Epithelial cell of esophagus (primary cell): ENCODE data around the gene SAMD5.

Source experiments
- DNase-seq: peaks from one replicate; pipeline ENCODE4 v3.0.0; 2010; ENCODE audit warnings: low read depth
- H3K4me3 ChIP-seq: 2 replicates; pipeline ENCODE4 v1.5.1; 2011; ENCODE audit warnings: mild to moderate bottlenecking, low read length, control low read depth
- TF ChIP-seq, protein P1 (sequence below): IDR thresholded peaks from 2 replicates; pipeline ENCODE4 v1.5.1; 2011; ENCODE audit warnings: low read depth, mild to moderate bottlenecking, low read length, control low read depth, inconsistent platforms; ENCODE audit not compliant: insufficient read depth; ENCODE audit errors: missing control alignments

The SAMD5 gene

GRCh38 chr6:147564556-147564955, 56.1 kb downstream of the SAMD5 start:
- TF ChIP-seq, protein P1, sequence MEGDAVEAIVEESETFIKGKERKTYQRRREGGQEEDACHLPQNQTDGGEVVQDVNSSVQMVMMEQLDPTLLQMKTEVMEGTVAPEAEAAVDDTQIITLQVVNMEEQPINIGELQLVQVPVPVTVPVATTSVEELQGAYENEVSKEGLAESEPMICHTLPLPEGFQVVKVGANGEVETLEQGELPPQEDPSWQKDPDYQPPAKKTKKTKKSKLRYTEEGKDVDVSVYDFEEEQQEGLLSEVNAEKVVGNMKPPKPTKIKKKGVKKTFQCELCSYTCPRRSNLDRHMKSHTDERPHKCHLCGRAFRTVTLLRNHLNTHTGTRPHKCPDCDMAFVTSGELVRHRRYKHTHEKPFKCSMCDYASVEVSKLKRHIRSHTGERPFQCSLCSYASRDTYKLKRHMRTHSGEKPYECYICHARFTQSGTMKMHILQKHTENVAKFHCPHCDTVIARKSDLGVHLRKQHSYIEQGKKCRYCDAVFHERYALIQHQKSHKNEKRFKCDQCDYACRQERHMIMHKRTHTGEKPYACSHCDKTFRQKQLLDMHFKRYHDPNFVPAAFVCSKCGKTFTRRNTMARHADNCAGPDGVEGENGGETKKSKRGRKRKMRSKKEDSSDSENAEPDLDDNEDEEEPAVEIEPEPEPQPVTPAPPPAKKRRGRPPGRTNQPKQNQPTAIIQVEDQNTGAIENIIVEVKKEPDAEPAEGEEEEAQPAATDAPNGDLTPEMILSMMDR: no peak
- no peak for DNase-seq
- H3K4me3 ChIP-seq: no peak overlapping the region

- DNase-seq: no peak
- H3K4me3 ChIP-seq: no peak overlapping the region
- TF ChIP-seq, protein P1: no peak
These were observed 57.9 kb downstream of the SAMD5 start for GRCh38 chr6:147566244-147566898.

GRCh38 chr6:147567141-147567805, 58.8 kb downstream of the SAMD5 start:
- H3K4me3 ChIP-seq: no peak overlapping the region
- peak; percentile 15 for DNase-seq
- TF ChIP-seq, protein P1: no peak

DNA sequence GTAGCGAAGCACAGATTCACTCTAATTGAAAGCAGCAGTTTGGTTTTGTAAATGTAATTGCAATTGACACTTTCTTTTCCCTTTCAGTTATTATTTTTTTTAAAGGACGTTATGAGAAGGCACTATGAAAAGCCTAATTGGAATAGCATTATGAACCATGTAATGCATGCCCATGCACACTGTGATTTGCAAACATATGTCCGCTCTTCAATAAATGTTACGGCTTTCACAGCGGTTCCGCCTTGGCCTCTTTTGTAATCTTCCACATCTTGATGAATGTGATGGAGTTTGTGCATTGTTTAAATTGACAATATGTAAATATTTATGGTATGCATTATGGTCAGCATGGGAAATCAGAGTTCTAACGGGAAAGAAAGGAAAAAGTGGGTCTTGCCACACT, 61.3 kb downstream of the SAMD5 start:
- TF ChIP-seq, protein P1: no peak
- H3K4me3 ChIP-seq: no peak overlapping the region
- no peak for DNase-seq

DNA sequence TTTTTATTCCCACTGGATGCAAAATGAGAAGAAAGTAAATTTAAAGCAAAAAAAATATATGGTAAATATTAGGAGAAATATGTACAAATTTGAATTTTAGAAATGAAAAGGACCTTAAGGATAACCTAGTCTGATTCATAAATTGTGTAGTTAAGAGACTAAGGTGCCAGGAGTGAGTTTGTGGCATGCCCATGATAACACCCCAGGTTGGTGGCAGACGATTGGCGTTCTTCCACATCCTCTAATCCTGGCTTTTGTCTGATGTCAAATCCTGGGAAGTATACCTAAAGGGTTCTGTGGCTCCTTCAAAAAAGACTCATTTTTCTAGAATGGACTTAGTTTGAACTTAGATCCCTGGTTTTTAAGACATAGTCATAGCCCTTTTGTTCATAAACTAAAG, 62.2 kb downstream of the SAMD5 start:
- no peak overlapping the region for H3K4me3 ChIP-seq
- DNase-seq: no peak
- TF ChIP-seq, protein P1: no peak

- DNase-seq: no peak
- TF ChIP-seq, protein P1: no peak
- no peak overlapping the region for H3K4me3 ChIP-seq
These were observed 69.0 kb downstream of the SAMD5 start for GRCh38 chr6:147577488-147577887.

DNA sequence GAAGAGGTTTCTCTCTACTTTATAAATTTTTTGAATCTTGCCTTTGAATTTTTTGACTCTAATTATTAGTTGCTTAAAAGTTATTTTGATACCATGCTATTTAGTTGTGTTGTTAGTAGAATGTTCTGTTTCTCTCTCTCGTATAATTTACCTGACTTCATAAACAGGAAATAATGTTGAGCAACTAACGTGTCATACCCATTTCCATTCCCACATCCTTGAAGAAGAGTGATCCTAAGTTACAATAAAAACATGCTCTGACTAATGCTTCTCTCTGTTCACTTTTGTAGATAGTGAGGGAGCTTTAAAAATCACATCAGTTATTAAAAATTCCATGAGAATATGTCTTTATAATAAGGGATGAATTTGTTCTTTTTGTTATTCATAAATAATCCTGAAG, 69.7 kb downstream of the SAMD5 start:
- H3K4me3 ChIP-seq: no peak overlapping the region
- DNase-seq: peak; percentile 66
- TF ChIP-seq, protein P1: no peak
